Type B pancreatic cell (in vitro differentiated cells): ENCODE measurements around the gene PRKCI. TPM values are rescaled to one million over a fixed set of nuclear protein-coding genes. Genes with fewer than 3 reads are reported as not detected.
"Not testable (repeated sequence)": the region's sequence is repeated elsewhere in the genome, so short reads cannot be mapped to it uniquely, and the experiment has no call there.

Experiments
- DNase-seq: peaks from one replicate; pipeline ENCODE4 v3.0.0; 2021; ENCODE audit warnings: mixed read lengths; ENCODE audit not compliant: unreplicated experiment; ENCODE audit errors: extremely low spot score
- H3K27ac Mint-ChIP-seq: 2 replicates; pipeline ENCODE4 v1.8.0; 2021; ENCODE audit warnings: mild to moderate bottlenecking, mixed read lengths
- H3K27me3 Mint-ChIP-seq: 2 replicates; pipeline ENCODE4 v1.8.0; 2021; ENCODE audit warnings: mixed read lengths
- H3K36me3 Mint-ChIP-seq: 2 replicates; pipeline ENCODE4 v1.8.0; 2021; ENCODE audit warnings: mixed read lengths
- H3K4me1 Mint-ChIP-seq: one replicate; pipeline ENCODE4 v1.8.0; 2021; ENCODE audit warnings: mixed read lengths; ENCODE audit not compliant: unreplicated experiment
- H3K4me3 Mint-ChIP-seq: 2 replicates; pipeline ENCODE4 v1.8.0; 2021; ENCODE audit warnings: mild to moderate bottlenecking, mixed read lengths
- H3K9me3 Mint-ChIP-seq: 2 replicates; pipeline ENCODE4 v1.8.0; 2021; ENCODE audit warnings: mixed read lengths
- total RNA-seq: library from RNA; stranded (reverse); gene quantifications from 2 replicates; pipeline ENCODE4 v1.2.1, GENCODE V29; 2021; ENCODE audit warnings: low replicate concordance
- TF ChIP-seq, protein P1 (sequence below): fragments of 200-600 bp; sonication (generic); conservative IDR thresholded peaks from 2 replicates; pipeline ENCODE4 v1.5.0; 2021; ENCODE audit warnings: antibody characterized with exemption, mild to moderate bottlenecking

The PRKCI gene
- total RNA-seq, 1 donor from 2014 or later, result 47.3 TPM

GRCh38 chr3:170204023-170204472, 18.2 kb upstream of the PRKCI start:
- H3K4me1 Mint-ChIP-seq, result peaks cover 21% of the 10 kb centered on the region
- DNase-seq, result no peak
- H3K27ac Mint-ChIP-seq, result peak overlapping the region; percentile 5
- H3K36me3 Mint-ChIP-seq, result no peaks in the 10 kb centered on the region
- H3K9me3 Mint-ChIP-seq, result no peaks in the 10 kb centered on the region
- peak overlapping the region; percentile 48 for H3K4me3 Mint-ChIP-seq
- TF ChIP-seq, protein P1, sequence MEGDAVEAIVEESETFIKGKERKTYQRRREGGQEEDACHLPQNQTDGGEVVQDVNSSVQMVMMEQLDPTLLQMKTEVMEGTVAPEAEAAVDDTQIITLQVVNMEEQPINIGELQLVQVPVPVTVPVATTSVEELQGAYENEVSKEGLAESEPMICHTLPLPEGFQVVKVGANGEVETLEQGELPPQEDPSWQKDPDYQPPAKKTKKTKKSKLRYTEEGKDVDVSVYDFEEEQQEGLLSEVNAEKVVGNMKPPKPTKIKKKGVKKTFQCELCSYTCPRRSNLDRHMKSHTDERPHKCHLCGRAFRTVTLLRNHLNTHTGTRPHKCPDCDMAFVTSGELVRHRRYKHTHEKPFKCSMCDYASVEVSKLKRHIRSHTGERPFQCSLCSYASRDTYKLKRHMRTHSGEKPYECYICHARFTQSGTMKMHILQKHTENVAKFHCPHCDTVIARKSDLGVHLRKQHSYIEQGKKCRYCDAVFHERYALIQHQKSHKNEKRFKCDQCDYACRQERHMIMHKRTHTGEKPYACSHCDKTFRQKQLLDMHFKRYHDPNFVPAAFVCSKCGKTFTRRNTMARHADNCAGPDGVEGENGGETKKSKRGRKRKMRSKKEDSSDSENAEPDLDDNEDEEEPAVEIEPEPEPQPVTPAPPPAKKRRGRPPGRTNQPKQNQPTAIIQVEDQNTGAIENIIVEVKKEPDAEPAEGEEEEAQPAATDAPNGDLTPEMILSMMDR, result no peak
- no peaks in the 10 kb centered on the region for H3K27me3 Mint-ChIP-seq

GRCh38 chr3:170204509-170204908, 17.7 kb upstream of the PRKCI start:
- Mint-ChIP-seq H3K4me1 (peaks cover 21% of the 10 kb centered on the region), H3K36me3 (no peaks in the 10 kb centered on the region), H3K9me3 (no peaks in the 10 kb centered on the region), H3K4me3 (no peak overlapping the region), H3K27ac (no peak overlapping the region), H3K27me3 (no peaks in the 10 kb centered on the region)
- DNase-seq, result no peak
- TF ChIP-seq, protein P1, result no peak

- no peak for DNase-seq
- H3K27ac Mint-ChIP-seq, result no peak overlapping the region
- H3K9me3 Mint-ChIP-seq, result no peaks in the 10 kb centered on the region
- H3K4me1 Mint-ChIP-seq, result peaks cover 21% of the 10 kb centered on the region
- no peaks in the 10 kb centered on the region for H3K27me3 Mint-ChIP-seq
- TF ChIP-seq, protein P1, result no peak
- H3K36me3 Mint-ChIP-seq, result no peaks in the 10 kb centered on the region
- no peak overlapping the region for H3K4me3 Mint-ChIP-seq
Measured at GRCh38 chr3:170205302-170205701, 16.9 kb upstream of the PRKCI start.

GRCh38 chr3:170206164-170206762, 16.0 kb upstream of the PRKCI start:
- H3K27me3 Mint-ChIP-seq, DNase-seq, H3K9me3 Mint-ChIP-seq, H3K36me3 Mint-ChIP-seq, H3K4me3 Mint-ChIP-seq: not testable (repeated sequence)
- Mint-ChIP-seq H3K27ac (peak overlapping the region; percentile 5), H3K4me1 (peaks cover 16% of the 10 kb centered on the region)

- Mint-ChIP-seq H3K4me1 (peaks cover 16% of the 10 kb centered on the region), H3K4me3 (no peak overlapping the region), H3K27me3 (no peaks in the 10 kb centered on the region), H3K36me3 (peaks cover 4% of the 10 kb centered on the region), H3K9me3 (no peaks in the 10 kb centered on the region), H3K27ac (no peak overlapping the region)
- DNase-seq, result no peak
- TF ChIP-seq, protein P1, result no peak
Measured at GRCh38 chr3:170207717-170208116, 14.5 kb upstream of the PRKCI start.

DNA sequence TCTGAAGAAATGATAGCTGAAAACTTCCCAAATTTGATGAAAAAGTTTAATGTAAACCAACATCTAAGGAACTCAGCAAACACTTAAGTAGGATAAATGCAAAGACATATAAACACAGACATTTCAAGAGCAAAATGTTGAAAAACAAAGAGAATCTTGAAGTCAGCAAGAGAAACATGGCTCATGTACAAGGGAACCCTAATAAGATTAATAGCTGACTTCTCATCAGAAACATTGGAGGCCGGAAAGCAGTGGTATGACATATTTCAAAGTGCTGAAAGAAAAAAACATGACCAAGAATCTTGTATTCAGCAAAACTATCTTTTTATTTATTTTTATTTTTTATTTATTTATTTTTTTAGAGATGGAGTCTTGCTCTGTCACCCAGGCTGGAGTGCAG, 10.6 kb upstream of the PRKCI start:
- no peak overlapping the region for H3K27ac Mint-ChIP-seq
- DNase-seq, result no peak
- TF ChIP-seq, protein P1, result no peak
- peaks cover 4% of the 10 kb centered on the region for H3K36me3 Mint-ChIP-seq
- H3K4me3 Mint-ChIP-seq, result no peak overlapping the region
- H3K9me3 Mint-ChIP-seq, result no peaks in the 10 kb centered on the region
- no peaks in the 10 kb centered on the region for H3K4me1 Mint-ChIP-seq
- no peaks in the 10 kb centered on the region for H3K27me3 Mint-ChIP-seq
